Upper lobe of left lung (tissue), 6 donors: ENCODE data around the gene ALOX12B. TPM values are rescaled to one million over a fixed set of nuclear protein-coding genes. Genes with fewer than 3 reads are reported as not detected.

Experiments used
- ATAC-seq, 2 donors: fragments of 200-7000 bp; cut with Tn5 transposase; one replicate each; pipeline ENCODE4 v1.9.1; 2022; ENCODE audit warnings: mild to moderate bottlenecking in 2 of 2, moderate library complexity in 2 of 2; ENCODE audit not compliant: low FRiP score in 2 of 2
- DNase-seq, 2 donors: peaks; one replicate each; pipeline ENCODE4 v3.0.0-alpha.2; 2019 to 2020
- H3K27ac ChIP-seq, 4 donors: fragments of 200-600 bp; sonication (generic); one replicate each; pipeline ENCODE4 v1.5.1; 2016 to 2019
- H3K27me3 ChIP-seq, 4 donors: fragments of 200-600 bp; sonication (generic); one replicate each; pipeline ENCODE4 v1.5.1; 2017 to 2019
- H3K36me3 ChIP-seq, 4 donors: fragments of 200-600 bp; sonication (generic); one replicate each; pipeline ENCODE4 v1.5.1; 2016 to 2019
- H3K4me1 ChIP-seq, 4 donors: fragments of 200-600 bp; sonication (generic); one replicate each; pipeline ENCODE4 v1.5.1; 2018 to 2019
- H3K4me3 ChIP-seq, 4 donors: fragments of 200-600 bp; sonication (generic); one replicate each; pipeline ENCODE4 v1.5.1; 2017 to 2019; ENCODE audit warnings: mild to moderate bottlenecking in 2 of 4, moderate library complexity in 1 of 4
- H3K9me3 ChIP-seq, 4 donors: fragments of 200-600 bp; sonication (generic); one replicate each; pipeline ENCODE4 v1.5.1; 2018 to 2019
- CTCF ChIP-seq, 6 experiments: fragments of 450-650 bp in 4 of 6; fragments of 200-600 bp in 2 of 6; sonication (generic) in 2 of 6; IDR thresholded peaks; one replicate each; pipeline ENCODE4 v1.5.1; 2016 to 2019; ENCODE audit warnings: antibody characterized with exemption in 6 of 6
- EP300 ChIP-seq, 4 donors: sonication (generic); formaldehyde crosslinking; IDR thresholded peaks; one replicate each; pipeline ENCODE4 v1.5.1; 2017; ENCODE audit warnings: antibody characterized with exemption in 4 of 4, control low read depth in 2 of 4
- POLR2A ChIP-seq, 4 donors: fragments of 450-650 bp; IDR thresholded peaks; one replicate each; pipeline ENCODE4 v1.5.1; 2016 to 2017; ENCODE audit warnings: antibody characterized with exemption in 4 of 4, mild to moderate bottlenecking in 2 of 4
- POLR2AphosphoS5 ChIP-seq, 2 donors: sonication (generic); formaldehyde crosslinking; IDR thresholded peaks; one replicate each; pipeline ENCODE4 v1.5.1; 2017; ENCODE audit warnings: antibody characterized with exemption in 2 of 2
- WGBS, 2 donors: methylation state at CpG; one replicate each; pipeline ENCODE4 v1.1.5; 2017 to 2018; 5-methylcytosine and 5-hydroxymethylcytosine counted together
- total RNA-seq, 6 donors: library from RNA; depleted of rRNA in 4 of 6; stranded (reverse); fragments of >200 nt in 4 of 6; gene quantifications; one replicate each; pipeline versions ENCODE4 v1.1.0 to v1.2.1, GENCODE V29; 2016 to 2021
- donor health status: DM: no; HTN: no; CAD: no; lungs with moderate emphysema.
- donor health status: DM: no; HTN: yes; CAD: no; lungs with severe emphysema.

The ALOX12B gene
- total RNA-seq, 6 donors from 2014 or later = not detected

GRCh38 chr17:8128125-8128784, 40.7 kb upstream of the ALOX12B start:
- Histone ChIP-seq H3K27me3 (peaks cover 0 to 28% (median 13%) of the 10 kb centered on the region in 4 donors), H3K4me1 (peaks cover 32 to 45% (median 36%) of the 10 kb centered on the region in 4 donors), H3K9me3 (no peaks in the 10 kb centered on the region), H3K4me3 (no peak overlapping the region), H3K27ac (no peak overlapping the region), H3K36me3 (no peaks in the 10 kb centered on the region)
- 82% methylated on average over 14 of the region's 14 CpGs for WGBS, 2 donors
- ATAC-seq (no peak), DNase-seq (no peak)
- TF ChIP-seq CTCF (IDR thresholded peaks at IDR 0.05) (no peak), POLR2AphosphoS5 (IDR thresholded peaks at IDR 0.05) (no peak), EP300 (IDR thresholded peaks at IDR 0.05) (no peak), POLR2A (IDR thresholded peaks at IDR 0.05) (no peak)

- no peaks in the 10 kb centered on the region for H3K9me3 ChIP-seq
- peaks cover 48 to 62% (median 52%) of the 10 kb centered on the region in 4 donors for H3K4me1 ChIP-seq
- H3K36me3 ChIP-seq = no peaks in the 10 kb centered on the region
- peak overlapping the region; percentile 36 to 69 (median 64) for H3K4me3 ChIP-seq
- H3K27ac ChIP-seq = peak overlapping the region; percentile 10 to 79 (median 60)
- ATAC-seq (peak in 1 of 2 donors; percentile 70), DNase-seq (peak in 1 of 2 donors; percentile 91)
- WGBS, 2 donors = 1% methylated on average over 9 to 29 of the region's 45 CpGs
- no peak for TF ChIP-seq POLR2AphosphoS5 (IDR thresholded peaks at IDR 0.05)
- peaks cover 0 to 45% (median 21%) of the 10 kb centered on the region in 4 donors for H3K27me3 ChIP-seq
These were observed 39.1 kb upstream of the ALOX12B start for GRCh38 chr17:8126491-8127066.

- Histone ChIP-seq H3K27me3 (peaks cover 0 to 51% (median 23%) of the 10 kb centered on the region in 4 donors), H3K4me3 (peak overlapping the region; percentile 36 to 69 (median 64)), H3K9me3 (no peaks in the 10 kb centered on the region), H3K4me1 (peaks cover 54 to 68% (median 58%) of the 10 kb centered on the region in 4 donors), H3K27ac (peak overlapping the region; percentile 7 to 79 (median 34)), H3K36me3 (no peaks in the 10 kb centered on the region)
- DNase-seq (peak in 1 of 2 donors; percentile 83), ATAC-seq (no peak)
- TF ChIP-seq EP300 (IDR thresholded peaks at IDR 0.05) = no peak
- WGBS, 2 donors = 1% methylated on average over 32 to 34 of the region's 35 CpGs
These were observed 38.5 kb upstream of the ALOX12B start for GRCh38 chr17:8125947-8126490.

GRCh38 chr17:8125154-8125946, 37.8 kb upstream of the ALOX12B start:
- 2 to 3% methylated on average over 23 to 26 of the region's 40 CpGs for WGBS, 2 donors
- H3K9me3 ChIP-seq = no peaks in the 10 kb centered on the region
- no peak for TF ChIP-seq POLR2AphosphoS5 (IDR thresholded peaks at IDR 0.05)
- no peak for TF ChIP-seq CTCF (IDR thresholded peaks at IDR 0.05)
- no peak for TF ChIP-seq POLR2A (IDR thresholded peaks at IDR 0.05)
- TF ChIP-seq EP300 (IDR thresholded peaks at IDR 0.05) = no peak
- ATAC-seq (peak; percentile 9 to 66), DNase-seq (peak; percentile 81 to 91)
- H3K36me3 ChIP-seq = no peaks in the 10 kb centered on the region
- peak overlapping the region in 2 of 4 donors; percentile 58 to 79 for H3K27ac ChIP-seq
- H3K27me3 ChIP-seq = peaks cover 0 to 53% (median 23%) of the 10 kb centered on the region in 4 donors
- peaks cover 61 to 74% (median 65%) of the 10 kb centered on the region in 4 donors for H3K4me1 ChIP-seq
- H3K4me3 ChIP-seq = peak overlapping the region; percentile 36 to 69 (median 64)

- H3K27ac ChIP-seq = peak overlapping the region in 1 of 4 donors; percentile 1
- ATAC-seq (no peak), DNase-seq (no peak)
- peaks cover 0 to 53% (median 23%) of the 10 kb centered on the region in 4 donors for H3K27me3 ChIP-seq
- peak overlapping the region in 3 of 4 donors; percentile 43 to 66 (median 58) for H3K4me3 ChIP-seq
- 6 to 9% methylated on average over 10 to 24 of the region's 24 CpGs for WGBS, 2 donors
- TF ChIP-seq POLR2AphosphoS5 (IDR thresholded peaks at IDR 0.05) (no peak), CTCF (IDR thresholded peaks at IDR 0.05) (no peak), POLR2A (IDR thresholded peaks at IDR 0.05) (no peak), EP300 (IDR thresholded peaks at IDR 0.05) (no peak)
- H3K36me3 ChIP-seq = no peaks in the 10 kb centered on the region
- H3K9me3 ChIP-seq = no peaks in the 10 kb centered on the region
- peaks cover 61 to 82% (median 67%) of the 10 kb centered on the region in 4 donors for H3K4me1 ChIP-seq
These were observed 37.0 kb upstream of the ALOX12B start for GRCh38 chr17:8124350-8125153.
